Fibroblast of lung (primary cell): ENCODE results near the gene ATG14.

Experiments
- EZH2 ChIP-seq: IDR thresholded peaks from 2 replicates; pipeline ENCODE4 v1.5.1; 2012; ENCODE audit warnings: low read length, control low read depth, mild to moderate bottlenecking; ENCODE audit errors: missing control alignments
- TF ChIP-seq, protein P1 (sequence below), 2 donors: IDR thresholded peaks in 1 of 2; conservative IDR thresholded peaks in 1 of 2; 1 replicate in 1 of 2; 2 replicates in 1 of 2; pipeline ENCODE4 v1.5.1; 2011 to 2012; ENCODE audit warnings: low read length in 2 of 2, control low read depth in 1 of 2, inconsistent platforms in 1 of 2, low read depth in 1 of 2, mild to moderate bottlenecking in 1 of 2

DNA sequence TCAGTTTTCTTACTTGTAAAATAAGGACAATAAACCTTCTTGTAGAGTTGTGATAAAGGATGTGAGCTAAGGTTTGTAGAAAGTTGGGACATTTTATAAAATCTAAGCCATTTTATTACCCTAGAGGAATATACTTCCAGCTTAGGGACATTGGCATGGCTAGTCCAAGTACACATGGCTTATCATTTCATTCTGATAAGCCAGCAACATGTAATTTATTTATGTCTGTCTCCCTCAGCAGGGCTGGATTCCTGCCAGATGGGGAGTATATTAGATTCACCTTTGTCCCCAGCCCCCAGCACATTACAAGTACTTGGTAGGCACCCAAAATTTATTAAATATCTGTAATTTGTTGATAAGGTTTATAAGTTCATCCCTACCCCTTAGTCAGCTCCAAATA, 6.3 kb upstream of the ATG14 start:
- TF ChIP-seq EZH2: no peak
- TF ChIP-seq, protein P1, sequence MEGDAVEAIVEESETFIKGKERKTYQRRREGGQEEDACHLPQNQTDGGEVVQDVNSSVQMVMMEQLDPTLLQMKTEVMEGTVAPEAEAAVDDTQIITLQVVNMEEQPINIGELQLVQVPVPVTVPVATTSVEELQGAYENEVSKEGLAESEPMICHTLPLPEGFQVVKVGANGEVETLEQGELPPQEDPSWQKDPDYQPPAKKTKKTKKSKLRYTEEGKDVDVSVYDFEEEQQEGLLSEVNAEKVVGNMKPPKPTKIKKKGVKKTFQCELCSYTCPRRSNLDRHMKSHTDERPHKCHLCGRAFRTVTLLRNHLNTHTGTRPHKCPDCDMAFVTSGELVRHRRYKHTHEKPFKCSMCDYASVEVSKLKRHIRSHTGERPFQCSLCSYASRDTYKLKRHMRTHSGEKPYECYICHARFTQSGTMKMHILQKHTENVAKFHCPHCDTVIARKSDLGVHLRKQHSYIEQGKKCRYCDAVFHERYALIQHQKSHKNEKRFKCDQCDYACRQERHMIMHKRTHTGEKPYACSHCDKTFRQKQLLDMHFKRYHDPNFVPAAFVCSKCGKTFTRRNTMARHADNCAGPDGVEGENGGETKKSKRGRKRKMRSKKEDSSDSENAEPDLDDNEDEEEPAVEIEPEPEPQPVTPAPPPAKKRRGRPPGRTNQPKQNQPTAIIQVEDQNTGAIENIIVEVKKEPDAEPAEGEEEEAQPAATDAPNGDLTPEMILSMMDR (conservative IDR thresholded peaks at IDR 0.05 in 1 of 2, IDR thresholded peaks at IDR 0.05 in 1 of 2; ENCODE audit: low read depth in 1 of 2, low read length in 2 of 2): no peak
